ENCODE data around the gene MRPS31. TPM values are rescaled to one million over a fixed set of nuclear protein-coding genes. Genes with fewer than 3 reads are reported as not detected.

Gene MRPS31
- total RNA-seq, 3 donors from 2014 or later, result 20.3 to 21.2 (median 20.9) TPM

GRCh38 chr13:40697711-40698110 is 73.3 kb downstream of the MRPS31 start:
- no peak overlapping the region for H3K4me3 ChIP-seq
- DNase-seq (no peak), ATAC-seq (no peak)
- TF ChIP-seq CTCF (IDR thresholded peaks at IDR 0.05), result no peak
- H3K9me3 ChIP-seq, result no peaks in the 10 kb centered on the region
- H3K4me1 ChIP-seq (ENCODE audit: low read depth), result no peaks in the 10 kb centered on the region
- intact Hi-C loops (cut with DNase I, micrococcal nuclease), result no loop called here
- H3K36me3 ChIP-seq (ENCODE audit: low read depth), result no peaks in the 10 kb centered on the region

GRCh38 chr13:40694426-40694825 is 76.6 kb downstream of the MRPS31 start:
- Histone ChIP-seq H3K4me1 (ENCODE audit: low read depth) (no peaks in the 10 kb centered on the region), H3K9me3 (no peaks in the 10 kb centered on the region), H3K36me3 (ENCODE audit: low read depth) (no peaks in the 10 kb centered on the region), H3K4me3 (no peak overlapping the region)
- ATAC-seq (no peak), DNase-seq (no peak)
- TF ChIP-seq CTCF (IDR thresholded peaks at IDR 0.05), result no peak
- intact Hi-C loops (cut with DNase I, micrococcal nuclease), result no loop called here

- intact Hi-C loops (cut with DNase I, micrococcal nuclease), result no loop called here
- no peak for TF ChIP-seq CTCF (IDR thresholded peaks at IDR 0.05)
- ATAC-seq, result no peak
These were observed 78.0 kb downstream of the MRPS31 start for GRCh38 chr13:40692946-40693345.

GRCh38 chr13:40688781-40689180 is 82.2 kb downstream of the MRPS31 start:
- H3K9me3 ChIP-seq, result no peaks in the 10 kb centered on the region
- no peaks in the 10 kb centered on the region for H3K36me3 ChIP-seq (ENCODE audit: low read depth)
- no peak for TF ChIP-seq CTCF (IDR thresholded peaks at IDR 0.05)
- DNase-seq, result no peak
- intact Hi-C loops (cut with DNase I, micrococcal nuclease), result loop anchor here in 1 of 2 donors (10.0 kb wide), 1 partner anchor 1004 kb away; no protein-coding TSS in a partner anchor
- no peak overlapping the region for H3K4me3 ChIP-seq
- no peak for ATAC-seq
- H3K4me1 ChIP-seq (ENCODE audit: low read depth), result no peaks in the 10 kb centered on the region

More at GRCh38 chr13:40692946-40693345, 78.0 kb downstream of the MRPS31 start:
- Histone ChIP-seq H3K4me1 (ENCODE audit: low read depth) (no peaks in the 10 kb centered on the region), H3K9me3 (no peaks in the 10 kb centered on the region), H3K4me3 (no peak overlapping the region), H3K36me3 (ENCODE audit: low read depth) (no peaks in the 10 kb centered on the region)
- no peak for DNase-seq

- intact Hi-C loops (cut with DNase I, micrococcal nuclease), result loop anchor here (2.0 to 10.0 kb wide), 3 partner anchors 610 to 998 kb away; no protein-coding TSS in a partner anchor
- no peak for ATAC-seq
- Histone ChIP-seq H3K9me3 (no peaks in the 10 kb centered on the region), H3K36me3 (ENCODE audit: low read depth) (no peaks in the 10 kb centered on the region), H3K4me3 (no peak overlapping the region), H3K4me1 (ENCODE audit: low read depth) (no peaks in the 10 kb centered on the region)
- DNase-seq, result no peak
- no peak for TF ChIP-seq CTCF (IDR thresholded peaks at IDR 0.05)
These were observed 88.3 kb downstream of the MRPS31 start for GRCh38 chr13:40682449-40683240.

Measured in mucosa of descending colon (tissue), 3 donors.